HS-5 (cell line): ENCODE results near the gene BTRC.
A peak's percentile ranks its signal among the peaks of the same experiment; 100 is the strongest.

Source experiments
- DNase-seq: peaks from one replicate; pipeline ENCODE4 v3.0.0-alpha.2; 2012; ENCODE audit warnings: low read depth

BTRC gene

GRCh38 chr10:101567165-101568006, 213.4 kb downstream of the BTRC start:
- no peak for DNase-seq

- DNase-seq = no peak
Measured at GRCh38 chr10:101568054-101568745, 214.2 kb downstream of the BTRC start.

GRCh38 chr10:101569323-101569621, 215.3 kb downstream of the BTRC start:
- DNase-seq = no peak

- DNase-seq = peak; percentile 13
Measured at GRCh38 chr10:101569622-101570427, 215.9 kb downstream of the BTRC start.

GRCh38 chr10:101570428-101571270, 216.7 kb downstream of the BTRC start:
- no peak for DNase-seq

- no peak for DNase-seq
Measured at GRCh38 chr10:101571271-101571925, 217.4 kb downstream of the BTRC start.

GRCh38 chr10:101572126-101572525, 218.2 kb downstream of the BTRC start:
- no peak for DNase-seq

- no peak for DNase-seq
Measured at GRCh38 chr10:101572785-101573184, 218.8 kb downstream of the BTRC start.

GRCh38 chr10:101573885-101574753, 220.2 kb downstream of the BTRC start:
- DNase-seq = no peak

GRCh38 chr10:101575091-101575490, 221.1 kb downstream of the BTRC start:
- no peak for DNase-seq

GRCh38 chr10:101575580-101576210, 221.7 kb downstream of the BTRC start:
- DNase-seq = no peak

- DNase-seq = no peak
Measured at GRCh38 chr10:101576211-101576863, 222.4 kb downstream of the BTRC start.

GRCh38 chr10:101577121-101577871, 223.3 kb downstream of the BTRC start:
- no peak for DNase-seq

- no peak for DNase-seq
Measured at GRCh38 chr10:101578192-101578591, 224.2 kb downstream of the BTRC start.

GRCh38 chr10:101578803-101579515, 225.0 kb downstream of the BTRC start:
- DNase-seq = no peak

GRCh38 chr10:101579516-101579870, 225.5 kb downstream of the BTRC start:
- DNase-seq = no peak

GRCh38 chr10:101580486-101581399, 226.8 kb downstream of the BTRC start:
- DNase-seq = no peak
